ENCODE data around the gene TGFA.

The TGFA gene

GRCh38 chr2:70461981-70462876 lies 91.4 kb downstream of the TGFA start:
- no peak for DNase-seq

- no peak for DNase-seq
Observed at GRCh38 chr2:70461414-70461813, 92.2 kb downstream of the TGFA start.

DNA sequence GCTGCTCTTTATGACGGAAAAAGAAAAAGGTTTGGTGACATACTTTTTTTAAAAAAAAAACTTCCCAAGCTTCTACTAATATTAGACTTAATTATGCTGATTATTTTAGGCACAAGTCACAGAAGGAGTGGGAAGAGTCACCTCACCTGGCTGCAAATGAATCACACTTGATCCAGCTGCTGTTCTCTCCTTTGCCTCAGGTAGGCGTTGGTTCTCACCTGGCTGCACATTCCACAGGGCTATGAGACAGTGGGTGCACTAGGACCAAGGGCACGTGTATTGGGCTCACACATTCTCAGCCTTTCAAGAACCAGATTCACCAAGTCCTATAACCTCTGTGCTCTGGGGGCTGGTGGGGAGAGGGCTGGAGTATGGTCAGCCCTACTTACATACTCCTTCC lies 93.3 kb downstream of the TGFA start:
- no peak for DNase-seq

- DNase-seq, result no peak
Observed at GRCh38 chr2:70458661-70459060, 95.0 kb downstream of the TGFA start.

- no peak for DNase-seq
Observed at GRCh38 chr2:70456585-70457495, 96.8 kb downstream of the TGFA start.

DNA sequence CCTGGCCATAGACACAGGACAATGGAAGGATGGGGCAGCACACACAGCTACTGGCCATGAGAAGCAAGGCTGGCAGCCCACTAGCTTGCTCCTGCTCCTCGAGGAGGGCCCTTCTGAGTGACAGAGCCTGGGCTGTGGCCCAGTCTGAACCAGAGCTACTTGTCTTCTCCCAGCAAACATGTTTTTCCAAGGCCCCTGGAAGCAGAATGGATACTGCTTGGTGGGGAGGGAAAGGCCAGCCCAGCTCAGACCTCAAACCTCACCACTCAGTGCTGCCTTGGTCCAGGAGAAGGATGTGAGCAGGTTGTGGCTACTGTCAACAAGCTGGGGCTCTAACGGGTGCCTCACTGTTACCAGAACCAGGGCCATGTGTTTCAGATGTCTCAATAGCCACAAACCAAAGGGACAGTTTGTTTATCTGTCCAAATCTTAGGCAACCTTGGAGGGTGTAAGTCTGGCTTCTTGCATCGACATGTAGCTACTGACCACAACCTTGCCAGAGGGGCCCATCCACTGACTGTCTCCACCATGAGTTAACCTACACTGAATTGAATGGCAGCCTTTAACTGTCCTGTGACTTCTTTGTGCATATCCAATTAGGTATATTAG lies 98.6 kb downstream of the TGFA start:
- DNase-seq, result no peak

DNA sequence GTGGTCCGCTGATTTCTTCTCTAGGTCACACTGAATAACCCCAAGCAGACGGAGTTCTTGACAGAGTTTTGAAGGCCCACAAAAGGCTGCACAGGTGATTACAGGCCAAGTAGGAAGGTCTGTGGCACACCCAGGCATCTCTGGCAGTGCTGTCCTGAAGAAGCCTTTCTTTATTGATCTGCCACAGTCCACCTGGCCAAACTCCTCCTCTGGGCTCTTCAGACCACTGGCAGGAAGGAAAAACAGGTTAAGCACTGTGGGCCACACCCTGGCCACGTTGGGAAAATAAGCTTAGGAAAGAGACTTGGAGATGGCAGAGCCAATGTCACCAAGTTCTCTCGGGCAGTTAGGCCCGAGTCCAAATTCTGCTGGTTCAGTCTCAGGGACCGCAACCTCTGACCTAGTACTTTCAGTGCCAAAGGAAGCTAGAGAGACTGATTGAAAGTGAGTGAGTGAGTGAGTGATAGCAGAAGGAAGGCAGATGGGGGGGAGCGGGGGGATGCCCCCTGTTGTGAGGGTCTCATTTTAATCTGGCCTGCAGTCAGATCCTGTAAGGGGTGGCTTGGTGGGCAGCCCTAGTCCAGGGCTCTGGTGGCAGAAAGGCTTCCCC lies 102.9 kb downstream of the TGFA start:
- no peak for DNase-seq

DNA sequence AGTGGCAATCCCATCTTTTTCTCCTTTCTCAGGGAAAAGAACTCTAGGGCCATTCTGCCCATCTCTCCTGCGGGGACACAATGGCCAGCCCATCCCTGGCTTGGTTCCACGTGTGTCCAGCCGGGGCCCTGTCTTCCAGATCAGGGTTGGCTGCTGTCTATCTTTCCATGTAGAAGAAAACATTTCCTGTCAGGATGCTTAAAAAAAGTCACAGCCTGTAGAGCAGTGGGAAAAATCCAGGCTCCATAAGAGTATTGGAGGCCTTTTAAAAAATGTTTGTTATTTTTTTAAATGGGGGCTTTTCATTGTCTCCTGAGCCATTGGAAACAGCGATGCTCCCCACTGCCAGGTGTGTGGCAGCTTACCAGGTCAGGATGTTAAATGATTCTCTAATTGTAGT lies 105.6 kb downstream of the TGFA start:
- DNase-seq, result no peak

DNA sequence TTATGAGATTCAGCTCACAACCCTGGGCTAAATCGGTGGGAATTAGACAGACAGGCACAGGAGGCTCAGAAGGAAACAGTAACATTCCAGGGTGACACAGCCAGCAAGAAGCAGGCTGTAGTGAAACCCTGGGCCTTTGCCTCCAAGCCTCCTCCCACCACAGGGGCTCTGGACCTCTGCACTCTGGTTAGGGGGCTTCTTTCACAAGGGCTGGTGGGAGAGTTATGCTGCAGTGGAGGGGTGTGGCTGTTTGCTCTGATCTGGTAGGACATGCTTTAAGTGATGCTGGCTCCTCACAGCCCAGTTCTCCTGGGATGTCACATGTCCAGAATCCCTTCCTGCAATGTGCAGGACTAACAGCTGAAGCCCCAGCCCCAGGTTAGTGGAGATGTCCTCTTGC lies 109.9 kb downstream of the TGFA start:
- DNase-seq, result no peak

- DNase-seq, result no peak
Observed at GRCh38 chr2:70443078-70443465, 110.6 kb downstream of the TGFA start.

GRCh38 chr2:70442301-70443077 lies 111.1 kb downstream of the TGFA start:
- DNase-seq, result no peak

DNA sequence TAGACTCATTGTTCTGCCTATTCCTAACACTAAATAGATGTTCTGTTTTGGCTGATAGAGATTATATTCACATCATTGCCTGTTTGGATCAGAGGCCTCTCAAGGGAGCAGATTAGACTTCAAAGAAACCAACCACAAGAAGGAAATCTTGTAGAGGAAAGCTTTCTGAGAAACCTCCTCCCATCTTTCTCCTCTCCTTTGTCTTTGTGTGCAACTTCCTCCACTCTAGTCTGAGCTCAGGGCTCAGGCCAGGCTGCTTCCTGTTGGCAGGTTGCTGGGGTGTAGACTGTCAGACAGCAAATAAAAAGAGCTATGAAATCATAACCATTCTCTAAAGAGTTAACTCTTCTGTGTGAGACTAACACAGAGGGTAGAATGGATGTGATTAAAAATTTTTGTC lies 113.0 kb downstream of the TGFA start:
- DNase-seq, result no peak

DNA sequence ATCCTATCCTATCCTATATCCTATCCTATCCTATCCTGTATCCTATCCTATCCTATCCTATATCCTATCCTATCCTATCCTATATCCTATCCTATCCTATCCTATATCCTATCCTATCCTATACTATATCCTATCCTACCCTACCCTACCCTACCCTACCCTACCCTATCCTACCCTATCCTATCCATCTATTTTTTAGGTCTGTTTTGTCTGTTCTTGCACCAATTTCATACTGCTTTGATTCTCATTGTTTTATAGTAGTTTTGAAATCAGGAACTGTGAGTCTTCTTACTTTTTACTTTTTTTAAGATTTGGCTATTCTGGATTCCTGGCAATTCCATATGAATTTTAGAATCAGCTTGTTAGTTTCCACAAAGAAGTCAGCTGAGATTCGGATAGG lies 118.5 kb downstream of the TGFA start:
- no peak for DNase-seq

GRCh38 chr2:70433315-70433714 lies 120.3 kb downstream of the TGFA start:
- no peak for DNase-seq

- DNase-seq, result no peak
Observed at GRCh38 chr2:70431716-70432347, 121.8 kb downstream of the TGFA start.

DNA sequence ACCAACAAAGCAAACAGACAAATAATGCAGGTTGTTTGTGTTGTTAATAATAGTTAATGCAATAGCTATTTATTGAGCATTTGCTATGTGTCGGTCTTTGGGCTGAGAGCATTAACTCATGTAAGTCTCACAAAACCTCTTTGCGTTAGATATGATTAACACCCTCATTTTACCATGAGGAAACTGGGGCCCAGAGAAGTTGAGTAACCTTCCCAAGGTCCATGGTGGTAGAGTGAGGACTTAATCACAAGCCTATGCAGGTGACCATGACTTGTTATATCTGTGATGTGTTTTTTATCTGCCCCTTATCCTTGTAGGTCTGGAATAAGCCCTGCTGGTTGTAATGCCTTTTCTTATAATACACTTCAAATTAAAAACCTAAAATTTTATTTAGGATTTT lies 127.3 kb downstream of the TGFA start:
- DNase-seq, result no peak

DNA sequence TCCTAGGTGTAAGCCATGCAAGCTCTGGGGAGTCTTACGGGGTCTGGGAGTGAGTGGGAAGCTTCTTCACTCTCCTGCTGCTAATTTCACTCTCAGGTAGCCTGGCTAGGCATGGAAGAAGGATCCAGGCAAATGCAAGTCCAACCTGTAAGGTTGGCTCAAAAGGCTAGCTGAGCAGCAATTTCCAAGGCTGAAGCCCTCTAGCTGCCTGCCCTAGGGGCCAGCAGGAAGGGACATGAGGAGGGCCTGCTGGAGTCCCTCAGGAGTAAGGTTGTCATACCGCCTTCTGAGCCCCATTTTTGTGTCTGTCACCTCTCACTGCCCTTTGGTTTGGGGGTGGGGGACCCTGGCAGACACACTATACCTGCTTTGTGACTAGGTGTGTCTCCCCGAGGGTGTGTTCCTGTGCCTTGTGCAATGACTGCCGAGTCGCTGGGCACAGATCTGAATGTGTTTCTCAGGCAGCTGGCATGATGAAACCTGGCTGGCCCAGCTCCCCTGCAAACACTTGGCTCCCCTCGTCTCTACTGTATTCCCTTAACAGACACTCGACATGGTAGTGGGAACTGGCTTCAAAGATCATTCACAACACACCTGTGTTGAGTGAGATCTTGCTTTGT lies 127.8 kb downstream of the TGFA start:
- DNase-seq, result no peak

DNA sequence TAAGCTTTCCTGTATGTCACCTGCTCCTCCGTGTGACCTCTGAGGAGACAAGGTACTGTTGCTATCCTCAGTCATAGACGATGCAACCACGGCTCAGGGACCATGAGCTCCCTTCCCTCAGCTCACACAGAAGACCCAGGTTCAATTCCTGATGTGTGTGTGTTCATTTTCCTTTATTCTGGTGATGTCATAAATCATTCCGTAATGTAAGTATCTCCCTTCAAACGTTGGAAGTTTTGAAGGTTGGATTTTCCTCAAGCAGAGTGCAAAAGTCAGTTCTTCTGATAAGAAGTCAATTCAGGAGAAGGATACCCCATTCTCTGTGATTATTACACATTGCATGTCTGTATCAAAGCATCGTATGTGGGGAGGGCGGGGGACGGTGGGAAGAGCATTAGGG lies 132.9 kb downstream of the TGFA start:
- no peak for DNase-seq

GRCh38 chr2:70420143-70420542 lies 133.5 kb downstream of the TGFA start:
- no peak for DNase-seq

DNA sequence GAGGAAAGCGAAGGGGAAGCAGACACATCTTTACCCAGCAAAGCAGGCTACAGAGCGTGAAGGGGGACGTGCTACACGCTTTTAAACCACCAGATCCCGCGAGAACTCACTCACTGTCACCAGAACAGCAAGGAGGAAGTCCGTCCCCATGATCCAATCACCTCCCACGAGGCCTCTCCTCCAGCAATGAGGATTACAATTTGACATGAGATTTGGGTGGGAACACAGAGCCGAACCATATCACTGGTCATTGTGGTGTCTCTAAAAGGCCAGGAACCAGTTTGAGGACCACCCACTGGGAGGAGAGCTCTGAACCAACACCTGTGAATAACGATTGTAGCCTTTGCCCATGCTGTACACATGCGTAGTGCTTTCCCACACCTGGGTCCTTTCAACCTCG lies 135.1 kb downstream of the TGFA start:
- DNase-seq, result no peak

GRCh38 chr2:70417011-70417410 lies 136.6 kb downstream of the TGFA start:
- DNase-seq, result no peak
